Measurements from ENCODE around the gene RRAGC.

- TF ChIP-seq CTCF (IDR thresholded peaks at IDR 0.05) (no peak), POLR2A (IDR thresholded peaks at IDR 0.05) (no peak), POLR2AphosphoS5 (IDR thresholded peaks at IDR 0.05) (no peak), EP300 (IDR thresholded peaks at IDR 0.05; ENCODE audit: low read depth) (no peak)
Measured at GRCh38 chr1:38789498-38790169, 69.9 kb downstream of the RRAGC start.
